ENCODE results near the gene STARD13.

STARD13 gene

GRCh38 chr13:33276570-33276969, 9.0 kb downstream of the STARD13 start:
- no peak for DNase-seq

- DNase-seq, result no peak
Observed at GRCh38 chr13:33275916-33276315, 9.6 kb downstream of the STARD13 start.

- DNase-seq, result no peak
Observed at GRCh38 chr13:33274264-33274663, 11.3 kb downstream of the STARD13 start.

- no peak for DNase-seq
Observed at GRCh38 chr13:33272531-33273124, 12.9 kb downstream of the STARD13 start.

GRCh38 chr13:33271759-33272158, 13.8 kb downstream of the STARD13 start:
- no peak for DNase-seq

- no peak for DNase-seq
Observed at GRCh38 chr13:33270895-33271538, 14.5 kb downstream of the STARD13 start.

GRCh38 chr13:33265607-33266006, 19.9 kb downstream of the STARD13 start:
- no peak for DNase-seq

- no peak for DNase-seq
Observed at GRCh38 chr13:33265133-33265532, 20.4 kb downstream of the STARD13 start.

GRCh38 chr13:33264620-33264978, 21.0 kb downstream of the STARD13 start:
- no peak for DNase-seq

- DNase-seq, result no peak
Observed at GRCh38 chr13:33263976-33264619, 21.5 kb downstream of the STARD13 start.

- DNase-seq, result no peak
Observed at GRCh38 chr13:33263484-33263883, 22.1 kb downstream of the STARD13 start.

- no peak for DNase-seq
Observed at GRCh38 chr13:33262997-33263396, 22.6 kb downstream of the STARD13 start.

GRCh38 chr13:33262594-33262993, 23.0 kb downstream of the STARD13 start:
- DNase-seq, result no peak

GRCh38 chr13:33262062-33262487, 23.5 kb downstream of the STARD13 start:
- no peak for DNase-seq

- DNase-seq, result no peak
Observed at GRCh38 chr13:33261387-33262061, 24.0 kb downstream of the STARD13 start.

- DNase-seq, result no peak
Observed at GRCh38 chr13:33260168-33261098, 25.1 kb downstream of the STARD13 start.

- DNase-seq, result no peak
Observed at GRCh38 chr13:33259296-33259695, 26.3 kb downstream of the STARD13 start.

GRCh38 chr13:33258808-33259193, 26.8 kb downstream of the STARD13 start:
- DNase-seq, result no peak

GRCh38 chr13:33257841-33258807, 27.4 kb downstream of the STARD13 start:
- DNase-seq, result no peak

- no peak for DNase-seq
Observed at GRCh38 chr13:33256148-33256840, 29.3 kb downstream of the STARD13 start.

- DNase-seq, result no peak
Observed at GRCh38 chr13:33252135-33252534, 33.4 kb downstream of the STARD13 start.
